Measurements from ENCODE around the gene ARHGEF10L.

GRCh38 chr1:17601643-17602382 is 62.3 kb downstream of the ARHGEF10L start:
- TF ChIP-seq POLR2AphosphoS5 (IDR thresholded peaks at IDR 0.05) = no peak
- no peak for TF ChIP-seq CTCF (IDR thresholded peaks at IDR 0.05)
- TF ChIP-seq POLR2A (IDR thresholded peaks at IDR 0.05) = no peak

Data from prostate gland (tissue), 2 donors.